HFFc6 (cell line): ENCODE data around the gene IQGAP3. TPM values are rescaled to one million over a fixed set of nuclear protein-coding genes. Genes with fewer than 3 reads are reported as not detected.

ENCODE experiments used
- DNase-seq: peaks from one replicate; pipeline ENCODE4 v3.0.0-alpha.2; 2018
- H3K27ac Mint-ChIP-seq: 2 replicates; pipeline ENCODE4 v1.8.0; 2020; ENCODE audit warnings: mild to moderate bottlenecking, mixed read lengths
- H3K27me3 Mint-ChIP-seq: 2 replicates; pipeline ENCODE4 v1.8.0; 2021; ENCODE audit warnings: mild to moderate bottlenecking, moderate library complexity, mixed read lengths; ENCODE audit not compliant: insufficient read depth
- H3K36me3 Mint-ChIP-seq: 2 replicates; pipeline ENCODE4 v1.8.0; 2021; ENCODE audit warnings: low read depth, mixed read lengths
- H3K4me1 Mint-ChIP-seq: 2 replicates; pipeline ENCODE4 v1.8.0; 2020; ENCODE audit warnings: low read depth, mixed read lengths
- H3K4me3 Mint-ChIP-seq: 2 replicates; pipeline ENCODE4 v1.8.0; 2020; ENCODE audit warnings: mild to moderate bottlenecking, moderate library complexity, mixed read lengths
- H3K9me3 Mint-ChIP-seq: 2 replicates; pipeline ENCODE4 v1.8.0; 2020; ENCODE audit warnings: mild to moderate bottlenecking, mixed read lengths
- CTCF ChIP-seq: fragments of 200-600 bp; sonication (generic); IDR thresholded peaks from 2 replicates; pipeline ENCODE4 v1.5.0; 2021; ENCODE audit warnings: antibody characterized with exemption, mild to moderate bottlenecking
- long read RNA-seq: library from polyadenylated mRNA; unstranded; transcript quantifications from one replicate; pipeline ENCODE4 v2.0.0, GENCODE V29; 2019
- total RNA-seq, 6 experiments: library from RNA; stranded (reverse); fragmentation: NEBNext Ultra II Directional; extraction: Animal tissue kit (Norgen Biotek cat#: 25700); gene quantifications; 2 replicates in 1 of 6; 3 replicates in 5 of 6; pipeline ENCODE4 v1.2.3, GENCODE V29; 2021

The IQGAP3 gene
- 10 to 100 TPM; 13.9 to 33.3 (median 29.0) TPM for total RNA-seq
- long read RNA-seq, partial matches to known transcripts = 6 of 7 reads
- long read RNA-seq, other reads (novel, unspliced or antisense) = 1 of 7 reads

- H3K4me3 Mint-ChIP-seq = peak within 1 kb of the TSS; percentile 97
- peak; percentile 82 for DNase-seq
- H3K36me3 Mint-ChIP-seq = peaks cover 21% of the 10 kb centered on the region; the same call in 1 of the 2 replicates
- peaks cover 20% of the 10 kb centered on the region for H3K27me3 Mint-ChIP-seq
- H3K4me1 Mint-ChIP-seq = peaks cover 34% of the 10 kb centered on the region
- no peaks in the 10 kb centered on the region for H3K9me3 Mint-ChIP-seq
- peak within 1 kb of the TSS; percentile 94 for H3K27ac Mint-ChIP-seq
- no peak for TF ChIP-seq CTCF
These were observed at the start of gene IQGAP3 for GRCh38 chr1:156571919-156572662. Gene IQGAP3 (minus strand): TSS chr1:156572565. CDS start chr1:156572529, 36 bp downstream.

GRCh38 chr1:156619582-156619955 is 47.2 kb upstream of the IQGAP3 start:
- Mint-ChIP-seq H3K27me3 (peaks cover 49% of the 10 kb centered on the region), H3K36me3 (no peaks in the 10 kb centered on the region), H3K9me3 (no peaks in the 10 kb centered on the region), H3K27ac (no peak overlapping the region), H3K4me3 (no peak overlapping the region), H3K4me1 (peaks cover 10% of the 10 kb centered on the region)
- DNase-seq = no peak
- no peak for TF ChIP-seq CTCF

GRCh38 chr1:156618853-156619581 is 46.7 kb upstream of the IQGAP3 start, which contains the start of gene HAPLN2:
Gene HAPLN2 (plus strand): TSS chr1:156619415. CDS start chr1:156623491, 4,076 bp downstream.
- Mint-ChIP-seq H3K27me3 (peaks cover 49% of the 10 kb centered on the region), H3K36me3 (no peaks in the 10 kb centered on the region), H3K27ac (no peak within 1 kb of the TSS), H3K4me3 (no peak within 1 kb of the TSS), H3K9me3 (no peaks in the 10 kb centered on the region), H3K4me1 (peaks cover 10% of the 10 kb centered on the region)
- peak; percentile 56 for TF ChIP-seq CTCF
- no peak for DNase-seq

- peak; percentile 30; the same call in 1 of the 2 replicates for TF ChIP-seq CTCF
- no peak overlapping the region for H3K27ac Mint-ChIP-seq
These were observed 44.1 kb upstream of the IQGAP3 start for GRCh38 chr1:156616463-156616862.

GRCh38 chr1:156615946-156616345 is 43.6 kb upstream of the IQGAP3 start:
- TF ChIP-seq CTCF = no peak
- no peak overlapping the region for H3K27ac Mint-ChIP-seq
- peak overlapping the region; percentile 7 for H3K4me3 Mint-ChIP-seq
- H3K9me3 Mint-ChIP-seq = no peaks in the 10 kb centered on the region
- no peaks in the 10 kb centered on the region for H3K36me3 Mint-ChIP-seq
- peaks cover 42% of the 10 kb centered on the region for H3K27me3 Mint-ChIP-seq
- peaks cover 10% of the 10 kb centered on the region for H3K4me1 Mint-ChIP-seq
- no peak for DNase-seq

More at GRCh38 chr1:156616463-156616862, 44.1 kb upstream of the IQGAP3 start:
- Mint-ChIP-seq H3K9me3 (no peaks in the 10 kb centered on the region), H3K4me3 (peak overlapping the region; percentile 7), H3K27me3 (peaks cover 42% of the 10 kb centered on the region), H3K4me1 (peaks cover 10% of the 10 kb centered on the region), H3K36me3 (no peaks in the 10 kb centered on the region)
- DNase-seq = peak; percentile 62
